HK-2 (cell line): Measurements from ENCODE around the gene RUNX2.

Experiments used
- DNase-seq: peaks from one replicate; pipeline ENCODE4 v3.0.0-alpha.2; 2018; ENCODE audit not compliant: unreplicated experiment

The RUNX2 gene

DNA sequence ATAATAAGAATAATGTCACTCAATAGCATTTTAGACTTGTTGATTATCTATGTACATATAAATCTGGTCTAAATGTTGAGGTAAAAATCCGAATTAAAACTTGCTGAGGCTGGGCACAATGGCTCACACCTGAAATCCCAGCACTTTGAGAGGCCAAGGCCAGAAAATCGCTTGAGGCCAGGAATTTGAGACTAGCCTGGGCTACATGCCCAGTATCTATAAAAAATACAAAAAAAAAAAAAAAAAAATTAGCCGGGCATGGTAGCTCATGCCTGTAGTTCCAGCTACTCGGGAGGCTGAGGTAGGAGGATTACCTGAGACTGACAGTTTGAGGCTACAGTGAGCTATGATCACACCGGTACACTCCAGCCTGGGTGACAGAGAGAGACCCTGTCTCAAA is 83.8 kb downstream of the RUNX2 start:
- no peak for DNase-seq

DNA sequence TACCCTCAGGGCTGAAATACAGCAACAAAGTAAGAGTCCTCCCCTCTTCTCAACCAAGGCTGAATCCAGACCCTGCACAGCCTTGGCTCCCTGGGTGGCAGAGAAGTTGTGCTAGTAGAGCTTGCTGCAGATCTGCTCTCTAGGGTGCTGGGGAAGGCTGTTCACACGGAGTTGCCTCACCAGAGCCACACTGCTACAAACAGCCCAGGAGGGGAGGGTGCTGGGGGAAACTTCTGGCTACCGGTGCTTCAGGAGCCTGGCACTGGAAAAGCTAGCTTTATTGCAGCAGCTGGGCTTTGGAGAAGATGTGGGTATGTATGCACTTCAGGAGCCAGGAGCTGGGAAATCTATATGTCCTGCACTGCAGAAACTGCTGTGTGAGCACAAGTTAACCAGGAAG is 87.2 kb downstream of the RUNX2 start:
- no peak for DNase-seq

DNA sequence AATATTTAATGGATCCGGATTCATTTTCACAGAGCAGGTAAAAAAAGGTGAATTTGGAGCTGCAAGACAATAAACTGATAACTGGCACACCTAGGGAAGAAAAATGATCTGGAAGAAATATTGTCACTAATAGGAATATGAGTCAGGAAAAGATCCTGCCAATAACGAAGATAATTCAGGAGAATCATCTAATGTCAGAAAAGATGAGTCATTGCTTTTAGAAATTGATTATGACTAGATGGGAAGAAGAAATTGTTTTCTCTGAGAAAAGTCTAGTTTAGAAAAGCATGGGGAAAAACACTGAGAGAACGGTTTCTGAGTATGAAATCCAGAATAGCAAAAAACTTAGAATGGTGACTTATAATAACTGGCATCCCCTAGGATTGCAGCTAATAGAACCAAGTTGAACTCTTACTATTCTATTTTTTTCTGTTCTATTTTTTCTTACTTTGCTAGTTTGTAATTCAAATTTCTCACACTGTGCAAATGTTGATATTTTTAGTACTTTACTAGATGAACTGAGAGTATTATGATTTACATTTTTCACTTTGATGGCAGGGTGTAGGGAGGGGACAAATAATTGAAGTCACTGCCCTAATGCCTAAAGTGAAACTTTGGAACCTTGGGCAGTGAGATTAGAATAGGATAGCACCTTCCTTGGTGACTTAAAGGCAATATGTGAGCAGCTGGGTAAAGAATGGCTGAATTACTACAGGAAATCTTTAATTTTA is 87.8 kb downstream of the RUNX2 start:
- no peak for DNase-seq

DNA sequence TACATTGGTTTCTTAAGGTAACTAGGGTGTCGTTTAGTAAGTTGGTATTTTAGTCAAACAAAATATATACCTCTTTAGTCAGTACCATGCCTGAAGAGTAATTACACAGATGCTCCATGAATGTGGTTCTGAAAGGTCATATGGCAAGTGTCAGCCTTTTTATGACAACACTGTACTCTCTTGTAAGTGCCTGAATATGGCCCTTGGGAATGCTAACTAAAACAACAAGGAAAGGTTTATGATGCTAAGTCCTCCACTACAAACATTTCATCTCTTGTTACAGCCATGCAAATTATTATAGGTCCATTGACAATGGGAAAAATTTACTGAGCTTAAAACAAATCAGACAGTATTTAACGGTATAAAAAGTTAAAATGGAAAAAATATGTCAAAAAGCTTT is 88.6 kb downstream of the RUNX2 start:
- DNase-seq, result no peak

DNA sequence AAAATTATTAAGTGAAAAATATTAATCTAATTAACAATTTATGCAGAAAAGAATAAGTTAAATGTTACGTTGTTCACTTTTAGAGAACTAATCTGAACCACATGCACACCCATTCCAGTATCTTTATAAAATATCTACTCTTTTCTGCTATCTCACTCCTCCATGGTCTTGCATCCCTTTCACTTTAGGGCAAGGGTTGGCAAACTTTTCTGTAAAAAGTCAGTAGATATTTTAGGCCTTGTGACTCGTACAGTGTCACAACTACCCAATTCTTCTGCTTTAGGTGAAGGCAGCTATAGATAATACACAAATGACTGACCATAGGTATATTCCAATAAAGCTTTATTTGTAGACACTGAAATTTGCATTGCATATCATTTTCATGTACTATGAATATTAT is 89.3 kb downstream of the RUNX2 start:
- DNase-seq, result no peak

DNA sequence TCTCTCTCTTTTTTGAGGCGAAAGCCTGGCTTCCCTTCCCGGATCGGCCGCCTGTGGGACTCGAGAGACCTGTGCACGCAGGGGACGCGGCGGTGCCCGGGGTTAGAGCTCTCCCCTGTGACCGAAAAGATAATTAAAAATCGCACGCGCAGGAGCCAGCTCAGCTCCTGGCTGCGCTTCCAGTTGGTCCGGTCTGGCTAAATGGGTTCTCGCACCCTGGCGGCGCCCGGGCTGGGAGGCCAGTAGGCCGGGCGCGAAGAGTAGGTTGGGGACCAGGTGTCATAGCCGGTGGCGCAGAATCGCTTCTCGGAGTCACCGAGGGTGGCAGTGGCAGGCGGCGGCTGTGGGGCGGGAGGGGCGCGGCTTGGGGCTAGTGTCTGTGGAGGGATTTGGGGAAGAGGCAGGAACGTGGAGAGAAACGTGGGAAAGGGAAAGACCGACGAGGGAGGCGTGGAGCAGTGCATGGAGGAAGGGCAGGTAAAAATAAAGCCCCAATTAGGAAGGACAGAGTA is 91.5 kb downstream of the RUNX2 start:
- peak; percentile 80 for DNase-seq

DNA sequence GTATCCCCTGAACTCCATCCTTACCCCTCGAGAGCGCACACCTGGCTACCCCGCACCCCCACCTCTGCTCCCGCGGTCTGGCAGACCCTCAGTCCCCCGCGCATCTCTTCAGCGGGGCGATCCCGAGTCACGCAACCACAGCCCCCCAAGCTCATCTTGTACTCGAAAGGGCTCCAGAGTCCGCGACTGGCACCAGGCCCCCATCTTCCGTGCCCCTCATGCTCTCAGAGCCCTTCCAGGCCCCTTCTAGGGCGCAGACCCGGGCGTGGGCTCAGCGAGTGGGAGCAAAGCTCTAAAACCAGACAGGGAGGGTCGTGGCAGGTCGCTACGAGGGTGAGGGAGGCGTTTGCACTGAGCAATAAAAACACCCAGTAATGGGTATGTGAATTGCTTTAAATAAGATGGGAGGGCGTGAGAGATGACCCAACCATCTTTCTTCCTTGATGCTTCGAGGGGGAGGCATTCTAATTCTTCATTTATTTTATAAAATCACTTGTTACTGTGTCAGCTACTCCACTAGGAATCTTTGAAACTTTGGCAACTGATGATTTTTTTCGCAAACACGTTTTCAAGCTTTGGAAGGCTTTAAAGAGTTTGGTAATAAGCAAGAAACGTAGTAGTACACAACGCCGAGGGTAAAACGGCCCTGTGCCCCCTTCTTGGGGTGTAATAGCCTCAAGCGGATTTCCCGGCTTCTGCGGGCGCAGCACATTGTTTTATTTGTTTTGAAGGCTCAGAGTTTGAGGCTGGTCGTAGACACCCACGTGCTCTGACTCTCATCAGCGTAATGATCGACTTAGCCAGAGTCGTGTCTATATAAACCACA is 92.2 kb downstream of the RUNX2 start:
- DNase-seq, result peak; percentile 37

DNA sequence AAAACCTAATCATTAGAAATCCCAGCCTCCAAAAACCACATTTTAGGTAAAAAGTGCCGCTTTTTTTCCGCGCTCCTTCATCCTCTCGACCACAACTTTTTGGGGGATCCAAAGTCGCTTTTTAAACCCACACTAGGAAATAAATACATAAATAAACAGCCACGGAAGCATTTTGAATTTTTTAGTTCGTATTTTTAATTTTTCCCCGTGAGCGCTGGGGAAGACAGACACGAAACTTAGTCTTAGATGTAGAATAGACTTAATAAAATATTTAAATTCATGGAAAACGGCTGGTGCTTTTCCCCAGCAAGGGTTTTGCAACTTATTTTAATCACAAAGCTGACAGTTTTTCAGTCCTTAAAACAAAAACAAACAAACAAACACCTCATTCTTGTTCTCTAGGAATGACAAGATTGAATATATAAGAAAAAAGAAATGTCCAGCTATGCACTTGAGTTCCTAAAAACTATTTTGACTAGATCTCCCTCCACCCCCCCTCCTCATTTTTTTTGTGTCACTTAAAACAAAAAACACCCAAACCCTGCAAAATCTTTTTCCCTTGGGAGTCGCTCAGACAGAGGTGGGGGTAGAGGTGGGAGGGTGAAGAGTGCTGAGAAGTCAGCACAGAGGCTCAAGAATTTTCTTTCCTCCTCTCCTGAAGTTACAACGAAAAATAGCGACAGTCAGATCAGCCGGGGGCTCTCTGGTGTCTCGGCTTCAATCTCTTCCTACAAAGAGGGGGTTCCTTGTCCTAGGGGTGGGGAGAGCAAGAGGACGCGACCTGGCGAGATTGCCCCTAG is 93.0 kb downstream of the RUNX2 start:
- DNase-seq, result no peak

DNA sequence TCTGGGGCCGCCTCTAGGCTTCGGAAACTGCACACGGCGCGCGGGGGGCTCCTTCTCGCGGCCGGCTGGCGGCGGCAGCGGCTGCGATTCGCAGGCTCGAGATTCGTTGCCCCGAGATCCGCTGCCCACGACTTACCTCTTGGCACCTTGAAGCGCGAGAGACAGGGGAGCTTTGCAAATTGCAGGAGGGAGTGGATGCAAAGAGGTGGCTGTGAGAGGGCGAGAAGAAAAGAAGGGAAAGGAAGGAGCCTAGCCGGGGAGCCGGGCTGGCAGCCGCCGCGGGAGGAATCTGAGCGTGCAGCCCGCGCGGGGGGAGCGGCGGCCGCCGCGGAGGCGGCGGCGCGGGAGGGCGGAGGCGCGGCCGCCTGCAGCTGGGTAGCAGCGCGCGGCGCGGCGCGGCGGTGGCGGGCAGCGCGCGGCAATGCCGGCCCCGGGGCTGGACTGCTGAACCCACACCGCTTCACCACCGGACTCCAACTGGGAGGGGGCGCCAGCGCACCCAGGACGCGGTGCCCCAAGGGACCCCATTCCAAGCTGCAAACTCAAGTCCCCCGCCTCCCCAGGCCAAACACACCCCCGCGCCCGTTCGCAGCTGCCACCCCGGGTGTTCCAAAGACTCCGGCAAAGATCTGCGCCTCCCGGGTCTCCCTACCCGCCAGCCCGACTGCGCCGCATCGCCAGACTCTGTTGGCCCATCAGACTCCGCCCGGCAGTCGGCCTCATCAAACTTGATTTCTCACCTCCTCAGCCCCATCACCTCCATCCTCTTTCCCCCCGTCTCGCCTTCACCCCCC is 93.8 kb downstream of the RUNX2 start:
- DNase-seq, result peak; percentile 81

DNA sequence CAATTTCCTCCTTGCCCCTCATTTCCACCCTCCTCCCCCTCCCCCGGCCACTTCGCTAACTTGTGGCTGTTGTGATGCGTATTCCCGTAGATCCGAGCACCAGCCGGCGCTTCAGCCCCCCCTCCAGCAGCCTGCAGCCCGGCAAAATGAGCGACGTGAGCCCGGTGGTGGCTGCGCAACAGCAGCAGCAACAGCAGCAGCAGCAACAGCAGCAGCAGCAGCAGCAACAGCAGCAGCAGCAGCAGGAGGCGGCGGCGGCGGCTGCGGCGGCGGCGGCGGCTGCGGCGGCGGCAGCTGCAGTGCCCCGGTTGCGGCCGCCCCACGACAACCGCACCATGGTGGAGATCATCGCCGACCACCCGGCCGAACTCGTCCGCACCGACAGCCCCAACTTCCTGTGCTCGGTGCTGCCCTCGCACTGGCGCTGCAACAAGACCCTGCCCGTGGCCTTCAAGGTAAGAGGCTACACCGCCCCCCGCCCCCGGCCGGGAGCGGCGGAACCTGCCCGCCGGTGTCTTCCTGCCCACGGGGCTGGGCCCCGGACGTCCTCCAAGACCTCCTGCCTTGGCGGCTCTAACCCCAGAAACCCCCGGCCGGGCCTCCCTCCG is 94.5 kb downstream of the RUNX2 start:
- no peak for DNase-seq

DNA sequence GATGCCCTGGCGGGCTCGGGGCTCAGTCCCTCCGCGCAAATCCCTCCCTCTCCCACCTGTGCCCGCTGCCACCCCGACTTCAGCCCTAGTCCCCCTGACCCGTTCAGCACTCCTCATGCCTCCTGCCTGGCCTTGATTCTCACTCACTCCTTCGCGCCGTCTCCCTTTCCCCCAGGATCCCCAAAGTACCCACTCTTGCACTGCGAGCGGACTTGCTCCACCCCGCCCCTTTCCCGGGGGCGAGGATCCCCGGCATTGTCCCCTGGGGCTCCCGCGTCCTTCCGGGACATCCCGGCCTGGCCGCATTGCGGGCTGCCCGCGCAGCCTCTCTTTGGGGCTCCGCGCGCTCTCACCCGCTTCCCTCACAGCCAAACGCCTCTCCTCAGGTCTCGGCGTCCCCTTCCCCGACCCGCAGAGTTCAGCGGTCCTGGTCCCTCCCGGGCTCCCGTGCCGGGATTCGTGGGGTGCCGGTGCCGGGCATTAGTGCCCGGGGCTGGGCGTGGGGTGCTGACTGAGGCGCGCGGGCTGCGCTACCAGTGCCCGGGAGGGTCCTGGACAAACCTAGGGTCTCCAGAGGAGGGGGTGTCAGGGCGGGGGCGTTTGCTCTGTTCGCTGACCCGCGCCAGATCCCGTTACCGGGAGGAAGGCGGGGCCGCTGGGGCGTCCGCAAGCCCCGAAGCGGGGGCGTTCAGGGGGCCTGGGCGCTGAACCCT is 95.1 kb downstream of the RUNX2 start:
- DNase-seq, result peak; percentile 58

DNA sequence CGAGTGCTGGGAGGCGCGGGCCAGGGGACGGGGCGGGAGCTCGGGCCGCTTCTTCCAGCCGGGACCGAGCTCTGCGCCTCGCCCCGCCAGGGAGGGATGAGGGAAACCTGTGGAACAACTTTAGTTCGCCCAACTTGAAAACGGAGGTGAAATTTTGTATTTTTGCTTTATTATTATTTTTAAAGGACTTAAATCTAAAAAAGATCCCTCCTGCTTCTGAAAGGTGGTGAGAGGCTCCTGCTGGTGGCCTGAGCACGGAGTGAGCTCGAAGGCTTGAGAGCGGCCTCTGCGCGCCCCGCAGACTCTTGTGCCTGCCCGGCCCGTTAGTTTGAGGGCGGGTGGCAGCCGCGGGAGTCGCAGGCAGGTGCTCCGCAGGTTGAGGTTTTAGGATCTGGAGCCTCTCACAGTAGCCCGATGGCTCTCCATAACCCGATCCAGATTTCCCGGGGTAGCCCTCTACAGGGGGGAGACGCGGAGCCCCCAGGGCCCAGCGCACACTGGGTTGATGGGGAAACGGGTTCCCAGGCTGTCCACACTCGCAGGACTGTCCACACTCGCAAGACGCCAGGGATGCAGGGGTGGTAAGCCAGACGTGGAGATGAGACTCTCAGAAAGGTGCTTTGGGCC is 95.8 kb downstream of the RUNX2 start:
- peak; percentile 49 for DNase-seq

DNA sequence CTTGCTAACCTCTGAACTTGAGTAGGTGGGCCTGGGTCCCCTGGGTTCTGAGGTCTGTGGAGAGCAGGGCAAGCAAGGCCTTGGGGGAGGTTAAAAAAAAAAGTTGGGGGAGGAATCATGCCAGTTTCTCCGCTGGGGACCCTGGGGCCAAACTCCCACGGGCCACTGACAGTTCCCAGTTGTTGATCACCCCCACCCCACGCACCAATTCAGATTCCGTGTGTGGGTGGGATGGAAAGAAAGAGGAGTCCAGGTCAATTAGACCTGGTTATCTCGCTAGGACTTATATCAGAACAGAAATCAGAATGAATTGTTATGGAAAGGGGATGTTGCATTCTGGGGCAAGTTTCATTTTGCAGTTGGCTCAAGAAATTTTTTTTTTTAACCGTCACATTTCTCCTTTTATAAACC is 96.3 kb downstream of the RUNX2 start:
- DNase-seq, result no peak

DNA sequence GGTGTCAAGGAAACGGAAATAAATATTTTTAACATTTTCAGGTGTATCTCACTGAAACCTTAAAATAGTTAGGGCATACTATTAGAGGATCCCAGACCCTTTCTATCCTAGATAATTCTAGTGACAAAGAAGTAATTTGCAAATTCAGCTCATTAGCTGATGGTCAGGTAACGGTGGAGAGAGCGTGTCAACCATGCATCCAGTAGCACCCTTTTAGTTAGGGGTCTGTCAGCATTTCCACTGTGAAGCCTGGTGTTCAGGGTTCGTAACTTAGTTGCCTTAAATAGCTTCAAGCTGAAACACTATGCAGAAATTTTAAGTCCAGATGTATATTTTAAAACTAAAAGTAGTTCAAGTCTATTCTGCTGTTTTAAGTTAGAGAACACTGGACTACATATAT is 98.1 kb downstream of the RUNX2 start:
- no peak for DNase-seq

DNA sequence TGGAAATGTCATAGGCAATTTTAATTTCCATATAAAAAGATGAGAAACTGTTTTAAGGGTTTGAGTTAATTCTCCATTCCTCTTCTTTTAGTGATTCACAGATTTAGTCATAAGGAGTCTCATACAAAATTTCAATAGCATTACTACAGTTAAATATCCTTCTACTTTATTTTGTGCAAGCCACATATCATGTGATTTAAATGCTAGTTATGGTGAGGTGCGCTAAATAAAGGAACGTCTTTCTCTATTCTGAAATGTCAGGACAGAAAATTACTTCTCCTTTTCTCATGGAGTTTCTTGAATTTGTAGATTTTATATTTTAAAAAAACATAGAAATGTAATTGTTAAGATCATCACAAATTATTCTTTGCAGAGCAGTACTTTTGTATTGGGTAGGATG is 99.6 kb downstream of the RUNX2 start:
- no peak for DNase-seq

DNA sequence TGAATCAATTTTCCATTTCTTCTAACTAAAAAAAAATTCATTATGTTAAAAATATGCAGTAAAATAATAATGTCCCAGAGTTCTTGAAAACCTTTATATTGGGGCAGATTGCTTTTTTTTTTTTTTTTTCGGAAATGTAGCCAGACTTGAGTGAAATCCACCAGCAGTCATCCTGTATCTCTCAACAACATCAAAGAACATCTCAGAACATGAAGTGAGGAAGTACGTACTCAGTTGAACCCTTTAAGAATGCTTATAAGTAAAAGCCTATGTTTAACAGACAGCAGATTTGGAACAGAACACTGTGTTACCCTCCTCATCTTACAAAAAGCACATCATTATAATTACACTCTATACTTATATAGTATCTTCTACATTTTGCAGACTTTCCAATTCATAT is 100.6 kb downstream of the RUNX2 start:
- no peak for DNase-seq

DNA sequence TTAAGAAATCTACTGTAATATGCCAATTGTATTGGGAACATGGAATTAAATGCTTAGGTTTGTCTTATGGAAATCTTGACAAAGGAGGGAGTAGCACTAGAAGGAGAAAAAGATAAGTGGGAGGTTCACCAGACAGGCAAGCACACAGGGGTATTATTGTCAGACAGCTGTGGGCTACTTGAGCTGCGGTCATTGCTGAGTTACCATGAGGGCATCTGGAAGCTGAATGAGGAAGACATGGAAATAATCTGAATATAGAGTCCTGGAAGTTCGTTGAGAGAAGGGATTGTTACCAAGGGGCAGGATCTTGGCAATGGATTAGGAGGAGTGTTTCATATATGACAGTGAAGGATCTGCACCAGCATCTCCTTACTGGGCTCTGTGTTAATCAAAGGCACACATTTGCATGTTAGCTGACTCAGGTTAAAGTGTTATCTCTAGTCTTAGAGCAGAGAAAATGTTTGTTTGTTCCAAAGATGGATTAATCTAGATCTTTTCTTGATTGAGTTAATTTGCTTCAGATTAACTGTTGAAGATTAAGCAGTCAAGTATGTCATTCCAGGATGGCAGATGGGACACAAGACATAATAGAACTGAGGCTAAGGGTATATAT is 102.6 kb downstream of the RUNX2 start:
- no peak for DNase-seq

DNA sequence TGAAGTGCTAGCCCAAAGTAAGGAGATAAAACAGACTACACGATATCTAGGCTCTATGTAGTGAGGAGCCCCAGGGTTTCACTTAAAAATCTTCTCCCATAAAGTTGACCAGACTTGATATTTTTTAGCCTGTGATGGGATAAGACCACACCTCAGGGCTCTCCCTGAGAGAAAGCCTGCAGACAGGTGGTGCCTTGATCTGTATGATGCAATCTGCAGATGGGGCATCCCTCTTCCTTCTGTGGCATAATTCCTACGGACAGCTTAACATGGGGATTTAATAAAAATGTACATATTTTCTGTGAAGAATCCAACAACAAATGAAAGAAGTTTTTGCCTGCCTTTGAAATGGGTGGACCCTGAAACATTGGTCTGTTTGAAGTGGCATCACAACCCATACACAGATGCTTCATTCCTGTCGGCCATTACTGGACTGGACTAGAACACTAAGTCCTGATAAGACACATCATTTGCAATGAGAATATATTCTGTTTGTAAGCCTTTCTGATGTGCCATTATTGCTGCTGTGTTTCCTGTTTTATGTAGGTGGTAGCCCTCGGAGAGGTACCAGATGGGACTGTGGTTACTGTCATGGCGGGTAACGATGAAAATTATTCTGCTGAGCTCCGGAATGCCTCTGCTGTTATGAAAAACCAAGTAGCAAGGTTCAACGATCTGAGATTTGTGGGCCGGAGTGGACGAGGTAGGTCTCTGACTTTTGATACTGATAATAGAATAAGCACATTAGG is 103.4 kb downstream of the RUNX2 start:
- DNase-seq, result no peak

DNA sequence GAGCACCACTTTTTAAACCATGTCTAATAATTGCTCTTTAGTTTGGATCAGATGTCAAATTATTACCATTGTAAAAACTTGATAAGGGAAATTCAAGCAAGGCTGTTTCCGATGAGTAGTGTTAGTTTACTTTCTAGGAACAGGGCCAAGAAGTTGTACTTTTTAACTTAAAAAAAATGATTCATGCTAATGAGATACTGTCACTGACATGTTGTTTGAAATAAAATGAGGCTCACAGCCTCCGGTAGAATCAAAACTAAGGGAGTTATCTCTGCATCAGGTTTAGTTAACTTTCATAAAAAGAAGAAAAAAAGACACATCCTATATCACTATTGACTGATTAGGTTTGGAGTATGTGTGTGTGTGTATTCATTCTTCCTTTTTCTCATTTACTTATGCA is 104.8 kb downstream of the RUNX2 start:
- no peak for DNase-seq
